NCI-H748 (cell line): ENCODE data around the gene POLDIP2.

Source experiments
- DNase-seq: peaks from one replicate; lab custom pipeline; 2025; ENCODE audit not compliant: unreplicated experiment; lab: John Stamatoyannopoulos, UW

Gene POLDIP2

GRCh38 chr17:28318759-28319597, 38.3 kb downstream of the POLDIP2 start, which contains the start of gene TMEM97:
Gene TMEM97, plus strand, starts transcription at chr17:28319200. Its CDS starts 40 bp downstream, at chr17:28319240.
- DNase-seq = peak; percentile 100

- peak; percentile 33 for DNase-seq
These were observed 39.2 kb downstream of the POLDIP2 start for GRCh38 chr17:28317966-28318758.

GRCh38 chr17:28317099-28317965, 40.0 kb downstream of the POLDIP2 start:
- no peak for DNase-seq

- no peak for DNase-seq
These were observed 41.3 kb downstream of the POLDIP2 start for GRCh38 chr17:28315846-28316705.

GRCh38 chr17:28313841-28314240, 43.5 kb downstream of the POLDIP2 start:
- DNase-seq = no peak

- no peak for DNase-seq
These were observed 50.3 kb downstream of the POLDIP2 start for GRCh38 chr17:28306954-28307401.

- no peak for DNase-seq
These were observed 58.9 kb downstream of the POLDIP2 start for GRCh38 chr17:28298449-28298848.
